Measurements from ENCODE around the gene SAA2.
"Not testable (repeated sequence)": the region's sequence is repeated elsewhere in the genome, so short reads cannot be mapped to it uniquely, and the experiment has no call there.

SAA2 gene

GRCh38 chr11:18253778-18254338 is 5.4 kb upstream of the SAA2 start:
- Histone ChIP-seq H3K27ac (ENCODE audit: low read depth, low read length) (no peak overlapping the region), H3K4me3 (ENCODE audit: low read depth in 1 of 5, low read length in 5 of 5) (no peak overlapping the region)

DNA sequence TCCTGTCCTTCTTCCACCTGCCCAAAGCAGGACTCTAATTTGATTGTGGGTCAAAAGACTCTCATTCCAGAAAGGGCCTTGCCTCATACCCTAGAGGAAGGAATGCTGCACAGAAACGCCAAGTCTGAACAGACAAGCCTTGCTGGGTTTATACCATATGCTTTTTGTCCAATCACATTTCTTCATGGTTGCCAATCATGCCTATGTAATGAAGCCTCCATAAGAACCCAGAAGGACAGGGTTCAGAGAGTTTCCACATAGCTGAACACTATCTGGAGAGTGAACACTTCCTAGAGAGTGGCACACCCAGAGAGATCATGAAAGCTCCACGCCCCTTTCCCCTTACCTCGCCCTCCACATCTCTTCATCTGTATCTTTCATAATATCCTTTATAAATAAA is 4.8 kb upstream of the SAA2 start:
- H3K27me3 ChIP-seq (ENCODE audit: control insufficient read depth in 5 of 5, insufficient read depth in 4 of 5, low read length in 5 of 5): no peaks in the 10 kb centered on the region
- H3K4me1 ChIP-seq (ENCODE audit: control insufficient read depth in 5 of 5, insufficient read depth in 5 of 5, low read length in 5 of 5): peaks cover 0 to 29% (median 22%) of the 10 kb centered on the region in 5 donors
- no peak overlapping the region for H3K9ac ChIP-seq (ENCODE audit: low read length in 5 of 5)
- H3K9me3 ChIP-seq (ENCODE audit: control insufficient read depth in 5 of 5, low read length in 5 of 5): no peaks in the 10 kb centered on the region
- H3K36me3 ChIP-seq (ENCODE audit: control insufficient read depth in 5 of 5, insufficient read depth in 5 of 5, low read length in 5 of 5): no peaks in the 10 kb centered on the region
- H3K27ac ChIP-seq (ENCODE audit: low read depth, low read length): no peak overlapping the region
- H3K4me3 ChIP-seq (ENCODE audit: low read depth in 1 of 5, low read length in 5 of 5): no peak overlapping the region

More at GRCh38 chr11:18253778-18254338, 5.4 kb upstream of the SAA2 start:
- Histone ChIP-seq H3K9me3 (ENCODE audit: control insufficient read depth in 5 of 5, low read length in 5 of 5) (no peaks in the 10 kb centered on the region), H3K36me3 (ENCODE audit: control insufficient read depth in 5 of 5, insufficient read depth in 5 of 5, low read length in 5 of 5) (no peaks in the 10 kb centered on the region), H3K4me1 (ENCODE audit: control insufficient read depth in 5 of 5, insufficient read depth in 5 of 5, low read length in 5 of 5) (peaks cover 0 to 25% (median 18%) of the 10 kb centered on the region in 5 donors), H3K27me3 (ENCODE audit: control insufficient read depth in 5 of 5, insufficient read depth in 4 of 5, low read length in 5 of 5) (no peaks in the 10 kb centered on the region), H3K9ac (ENCODE audit: low read length in 5 of 5) (no peak overlapping the region)

- H3K9ac ChIP-seq (ENCODE audit: low read length in 5 of 5); H3K4me3 ChIP-seq (ENCODE audit: low read depth in 1 of 5, low read length in 5 of 5); H3K27me3 ChIP-seq (ENCODE audit: control insufficient read depth in 5 of 5, insufficient read depth in 4 of 5, low read length in 5 of 5); H3K36me3 ChIP-seq (ENCODE audit: control insufficient read depth in 5 of 5, insufficient read depth in 5 of 5, low read length in 5 of 5); H3K9me3 ChIP-seq (ENCODE audit: control insufficient read depth in 5 of 5, low read length in 5 of 5); H3K27ac ChIP-seq (ENCODE audit: low read depth, low read length): not testable (repeated sequence)
- peaks cover 0 to 14% (median 11%) of the 10 kb centered on the region in 5 donors for H3K4me1 ChIP-seq (ENCODE audit: control insufficient read depth in 5 of 5, insufficient read depth in 5 of 5, low read length in 5 of 5)
Observed at GRCh38 chr11:18247191-18247581, 1.3 kb downstream of the SAA2 start.

- not testable (repeated sequence) for H3K27me3 ChIP-seq (ENCODE audit: control insufficient read depth in 5 of 5, insufficient read depth in 4 of 5, low read length in 5 of 5); H3K9ac ChIP-seq (ENCODE audit: low read length in 5 of 5); H3K9me3 ChIP-seq (ENCODE audit: control insufficient read depth in 5 of 5, low read length in 5 of 5); H3K36me3 ChIP-seq (ENCODE audit: control insufficient read depth in 5 of 5, insufficient read depth in 5 of 5, low read length in 5 of 5); H3K4me3 ChIP-seq (ENCODE audit: low read depth in 1 of 5, low read length in 5 of 5); H3K27ac ChIP-seq (ENCODE audit: low read depth, low read length)
- peaks cover 0 to 14% (median 11%) of the 10 kb centered on the region in 5 donors for H3K4me1 ChIP-seq (ENCODE audit: control insufficient read depth in 5 of 5, insufficient read depth in 5 of 5, low read length in 5 of 5)
Observed at GRCh38 chr11:18246379-18247190, 1.9 kb downstream of the SAA2 start.

- no peaks in the 10 kb centered on the region for H3K27me3 ChIP-seq (ENCODE audit: control insufficient read depth in 5 of 5, insufficient read depth in 4 of 5, low read length in 5 of 5)
- H3K27ac ChIP-seq (ENCODE audit: low read depth, low read length): no peak overlapping the region
- H3K36me3 ChIP-seq (ENCODE audit: control insufficient read depth in 5 of 5, insufficient read depth in 5 of 5, low read length in 5 of 5): no peaks in the 10 kb centered on the region
- no peak overlapping the region for H3K4me3 ChIP-seq (ENCODE audit: low read depth in 1 of 5, low read length in 5 of 5)
- peaks cover 0 to 3% (median 0%) of the 10 kb centered on the region in 5 donors for H3K9me3 ChIP-seq (ENCODE audit: control insufficient read depth in 5 of 5, low read length in 5 of 5)
- no peak overlapping the region for H3K9ac ChIP-seq (ENCODE audit: low read length in 5 of 5)
- peaks cover 0 to 14% (median 11%) of the 10 kb centered on the region in 5 donors for H3K4me1 ChIP-seq (ENCODE audit: control insufficient read depth in 5 of 5, insufficient read depth in 5 of 5, low read length in 5 of 5)
Observed at GRCh38 chr11:18245396-18245795, 3.1 kb downstream of the SAA2 start.

DNA sequence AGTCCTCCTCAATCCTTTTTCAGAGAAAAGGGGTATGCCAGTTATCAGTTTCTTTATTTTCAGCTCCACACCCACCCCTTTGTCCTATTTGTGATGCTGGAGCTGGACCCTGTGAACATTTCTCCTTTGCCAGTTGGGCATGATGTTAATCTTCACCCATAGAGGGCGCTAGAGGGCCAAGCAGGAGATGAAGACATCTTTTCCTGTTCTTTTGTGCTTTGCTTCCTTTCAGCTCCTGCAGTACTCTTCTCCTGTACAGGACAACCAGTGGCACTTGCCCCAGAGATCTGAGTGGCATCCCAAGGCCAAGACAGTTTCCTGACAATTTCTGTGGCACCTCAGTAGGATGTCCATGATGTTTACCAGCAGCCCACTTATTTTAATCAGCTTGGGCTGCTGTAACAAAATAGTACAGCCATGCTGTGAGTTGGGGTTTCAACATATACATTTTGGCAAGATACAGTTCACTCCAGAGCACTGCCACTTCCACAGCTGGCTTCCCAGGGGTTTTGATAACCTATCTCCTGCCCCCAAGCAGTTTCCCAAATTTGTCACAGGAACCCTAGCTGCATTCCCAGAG is 4.6 kb downstream of the SAA2 start:
- no peak overlapping the region for H3K4me3 ChIP-seq (ENCODE audit: low read depth in 1 of 5, low read length in 5 of 5)
- H3K9ac ChIP-seq (ENCODE audit: low read length in 5 of 5): no peak overlapping the region
- H3K4me1 ChIP-seq (ENCODE audit: control insufficient read depth in 5 of 5, insufficient read depth in 5 of 5, low read length in 5 of 5): peaks cover 0 to 9% (median 6%) of the 10 kb centered on the region in 5 donors
- peaks cover 0 to 3% (median 0%) of the 10 kb centered on the region in 5 donors for H3K9me3 ChIP-seq (ENCODE audit: control insufficient read depth in 5 of 5, low read length in 5 of 5)
- H3K27me3 ChIP-seq (ENCODE audit: control insufficient read depth in 5 of 5, insufficient read depth in 4 of 5, low read length in 5 of 5): no peaks in the 10 kb centered on the region
- no peak overlapping the region for H3K27ac ChIP-seq (ENCODE audit: low read depth, low read length)
- no peaks in the 10 kb centered on the region for H3K36me3 ChIP-seq (ENCODE audit: control insufficient read depth in 5 of 5, insufficient read depth in 5 of 5, low read length in 5 of 5)

DNA sequence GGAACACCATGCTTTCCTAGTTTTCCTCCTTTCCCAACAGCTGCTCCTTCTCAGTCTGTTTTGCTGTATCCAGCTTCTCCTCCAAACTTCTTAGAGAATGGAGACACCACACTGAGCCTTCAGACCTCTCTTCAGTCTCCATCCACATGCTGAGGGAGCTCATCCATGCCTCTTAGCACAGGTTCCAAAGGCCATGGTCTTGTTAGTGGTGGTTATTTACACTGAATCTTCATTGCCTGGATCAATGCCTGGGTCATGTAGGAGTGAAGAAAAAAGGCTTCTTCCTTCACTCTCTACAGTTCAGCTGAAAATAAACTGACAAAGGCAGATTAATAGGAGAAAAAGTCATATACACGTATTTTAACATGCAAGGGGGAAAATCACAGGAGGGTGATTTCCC is 8.8 kb downstream of the SAA2 start:
- no peak overlapping the region for H3K9ac ChIP-seq (ENCODE audit: low read length in 5 of 5)
- peaks cover 0 to 3% (median 0%) of the 10 kb centered on the region in 5 donors for H3K9me3 ChIP-seq (ENCODE audit: control insufficient read depth in 5 of 5, low read length in 5 of 5)
- H3K27ac ChIP-seq (ENCODE audit: low read depth, low read length): no peak overlapping the region
- H3K36me3 ChIP-seq (ENCODE audit: control insufficient read depth in 5 of 5, insufficient read depth in 5 of 5, low read length in 5 of 5): no peaks in the 10 kb centered on the region
- no peaks in the 10 kb centered on the region for H3K27me3 ChIP-seq (ENCODE audit: control insufficient read depth in 5 of 5, insufficient read depth in 4 of 5, low read length in 5 of 5)
- H3K4me1 ChIP-seq (ENCODE audit: control insufficient read depth in 5 of 5, insufficient read depth in 5 of 5, low read length in 5 of 5): no peaks in the 10 kb centered on the region
- H3K4me3 ChIP-seq (ENCODE audit: low read depth in 1 of 5, low read length in 5 of 5): no peak overlapping the region

GRCh38 chr11:18236664-18237356 is 11.7 kb downstream of the SAA2 start, which contains the start of gene SAA4:
Gene SAA4 (minus strand): TSS chr11:18236802. CDS start chr11:18235926, 876 bp downstream.
- no peaks in the 10 kb centered on the region for H3K36me3 ChIP-seq (ENCODE audit: control insufficient read depth in 5 of 5, insufficient read depth in 5 of 5, low read length in 5 of 5)
- H3K27ac ChIP-seq (ENCODE audit: low read depth, low read length): no peak within 1 kb of the TSS
- H3K9me3 ChIP-seq (ENCODE audit: control insufficient read depth in 5 of 5, low read length in 5 of 5): no peaks in the 10 kb centered on the region
- no peak within 1 kb of the TSS for H3K4me3 ChIP-seq (ENCODE audit: low read depth in 1 of 5, low read length in 5 of 5)
- no peak within 1 kb of the TSS for H3K9ac ChIP-seq (ENCODE audit: low read length in 5 of 5)
- H3K4me1 ChIP-seq (ENCODE audit: control insufficient read depth in 5 of 5, insufficient read depth in 5 of 5, low read length in 5 of 5): no peaks in the 10 kb centered on the region
- H3K27me3 ChIP-seq (ENCODE audit: control insufficient read depth in 5 of 5, insufficient read depth in 4 of 5, low read length in 5 of 5): no peaks in the 10 kb centered on the region

DNA sequence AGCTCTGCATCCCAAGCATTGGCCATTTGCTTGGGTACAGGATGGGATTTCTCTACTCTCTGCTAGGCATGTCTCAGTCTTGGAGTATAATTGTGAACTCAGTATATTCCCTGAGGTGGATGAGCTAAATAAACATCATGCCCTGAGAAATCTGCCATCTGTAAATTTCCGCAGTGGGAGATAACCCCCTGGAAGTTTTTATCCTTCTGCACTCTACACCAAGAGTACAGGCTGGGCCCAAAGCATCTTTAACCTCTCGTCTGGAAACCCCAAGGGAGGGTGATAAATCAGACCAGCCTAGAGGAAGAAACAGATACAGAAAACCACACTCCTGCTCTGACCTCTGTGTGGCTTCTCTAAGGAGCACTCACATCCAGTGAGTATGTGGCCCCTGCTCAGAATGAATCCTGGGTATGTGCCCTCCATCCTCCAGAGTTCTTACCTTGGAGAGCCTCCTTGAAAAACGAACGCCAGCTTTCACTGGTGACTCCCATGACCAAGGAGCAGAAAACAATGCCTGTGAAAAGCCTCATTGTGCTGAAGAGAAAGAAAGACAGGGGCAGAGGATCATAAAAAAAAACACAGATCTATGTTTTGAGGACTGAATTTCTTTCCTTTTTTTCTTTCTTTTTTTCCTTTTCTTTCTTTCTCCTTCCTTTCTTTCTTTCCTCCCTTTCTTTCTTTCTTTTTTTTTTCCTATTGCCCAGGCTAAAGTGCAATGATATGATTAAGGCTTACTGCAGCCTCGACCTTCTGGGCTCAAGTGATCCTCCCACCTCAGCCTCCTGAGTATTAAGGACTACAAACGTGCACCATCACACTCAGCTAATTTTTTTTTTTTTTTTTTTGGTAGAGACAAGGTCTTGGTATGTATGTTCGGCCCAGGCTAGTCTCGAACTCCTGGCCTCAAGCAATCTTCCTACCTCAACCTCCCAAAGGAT is 12.8 kb downstream of the SAA2 start:
- Histone ChIP-seq H3K4me1 (ENCODE audit: control insufficient read depth in 5 of 5, insufficient read depth in 5 of 5, low read length in 5 of 5) (no peaks in the 10 kb centered on the region), H3K27me3 (ENCODE audit: control insufficient read depth in 5 of 5, insufficient read depth in 4 of 5, low read length in 5 of 5) (no peaks in the 10 kb centered on the region), H3K36me3 (ENCODE audit: control insufficient read depth in 5 of 5, insufficient read depth in 5 of 5, low read length in 5 of 5) (no peaks in the 10 kb centered on the region), H3K9ac (ENCODE audit: low read length in 5 of 5) (no peak overlapping the region), H3K4me3 (ENCODE audit: low read depth in 1 of 5, low read length in 5 of 5) (no peak overlapping the region), H3K9me3 (ENCODE audit: control insufficient read depth in 5 of 5, low read length in 5 of 5) (no peaks in the 10 kb centered on the region), H3K27ac (ENCODE audit: low read depth, low read length) (no peak overlapping the region)

All from subcutaneous abdominal adipose tissue (tissue), 5 donors.